HL-60 (cell line): Measurements from ENCODE around the gene HCLS1.

Experiments used
- POLR2AphosphoS5 ChIP-seq: IDR thresholded peaks from 2 replicates; pipeline ENCODE4 v1.6.1; 2012; ENCODE audit warnings: low read depth
- REST ChIP-seq: IDR thresholded peaks from 2 replicates; pipeline ENCODE4 v1.6.1; 2012; ENCODE audit warnings: low read depth; ENCODE audit not compliant: insufficient replicate concordance
- SPI1 ChIP-seq: IDR thresholded peaks from 2 replicates; pipeline ENCODE4 v1.6.1; 2012; ENCODE audit warnings: low read depth, mild to moderate bottlenecking, borderline replicate concordance
- TF ChIP-seq, protein P1 (sequence below): IDR thresholded peaks from one replicate; pipeline ENCODE4 v1.5.1; 2011; ENCODE audit warnings: low read length, control low read depth, inconsistent platforms; ENCODE audit not compliant: insufficient read depth

- TF ChIP-seq, protein P1, sequence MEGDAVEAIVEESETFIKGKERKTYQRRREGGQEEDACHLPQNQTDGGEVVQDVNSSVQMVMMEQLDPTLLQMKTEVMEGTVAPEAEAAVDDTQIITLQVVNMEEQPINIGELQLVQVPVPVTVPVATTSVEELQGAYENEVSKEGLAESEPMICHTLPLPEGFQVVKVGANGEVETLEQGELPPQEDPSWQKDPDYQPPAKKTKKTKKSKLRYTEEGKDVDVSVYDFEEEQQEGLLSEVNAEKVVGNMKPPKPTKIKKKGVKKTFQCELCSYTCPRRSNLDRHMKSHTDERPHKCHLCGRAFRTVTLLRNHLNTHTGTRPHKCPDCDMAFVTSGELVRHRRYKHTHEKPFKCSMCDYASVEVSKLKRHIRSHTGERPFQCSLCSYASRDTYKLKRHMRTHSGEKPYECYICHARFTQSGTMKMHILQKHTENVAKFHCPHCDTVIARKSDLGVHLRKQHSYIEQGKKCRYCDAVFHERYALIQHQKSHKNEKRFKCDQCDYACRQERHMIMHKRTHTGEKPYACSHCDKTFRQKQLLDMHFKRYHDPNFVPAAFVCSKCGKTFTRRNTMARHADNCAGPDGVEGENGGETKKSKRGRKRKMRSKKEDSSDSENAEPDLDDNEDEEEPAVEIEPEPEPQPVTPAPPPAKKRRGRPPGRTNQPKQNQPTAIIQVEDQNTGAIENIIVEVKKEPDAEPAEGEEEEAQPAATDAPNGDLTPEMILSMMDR, result no peak
- no peak for TF ChIP-seq POLR2AphosphoS5
- no peak for TF ChIP-seq REST
- TF ChIP-seq SPI1, result no peak
Measured at GRCh38 chr3:121627211-121627610, 33.5 kb downstream of the HCLS1 start.
